GM18499 (cell line): Measurements from ENCODE around the gene KAT5.
"Not testable (repeated sequence)": the region's sequence is repeated elsewhere in the genome, so short reads cannot be mapped to it uniquely, and the experiment has no call there.

Experiments used
- ATAC-seq: cut with Tn5 transposase; IDR thresholded peaks from one replicate; pipeline ENCODE4 v1.9.1; 2021; ENCODE audit warnings: moderate number of reproducible peaks; ENCODE audit not compliant: insufficient read depth, unreplicated experiment

The KAT5 gene

DNA sequence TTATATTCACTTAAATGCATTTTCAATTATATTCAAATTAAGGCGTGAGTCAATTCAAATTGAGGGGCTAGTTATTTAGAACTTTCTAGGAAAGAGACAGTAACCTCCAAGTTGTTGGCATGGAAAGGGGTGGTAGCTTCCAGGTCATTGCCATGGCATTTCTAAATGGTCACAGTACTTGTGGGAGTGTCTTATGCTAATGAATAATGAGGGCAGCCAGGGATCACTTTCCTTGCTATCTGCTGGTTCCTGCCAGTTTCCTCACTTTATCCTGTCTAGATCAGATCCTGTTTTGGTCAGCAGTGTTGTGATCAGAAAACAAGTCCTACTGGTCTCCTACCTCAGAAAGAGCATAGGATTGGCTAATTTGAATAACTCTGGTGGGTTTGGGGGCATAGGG, 30.3 kb downstream of the KAT5 start:
- no peak for ATAC-seq

DNA sequence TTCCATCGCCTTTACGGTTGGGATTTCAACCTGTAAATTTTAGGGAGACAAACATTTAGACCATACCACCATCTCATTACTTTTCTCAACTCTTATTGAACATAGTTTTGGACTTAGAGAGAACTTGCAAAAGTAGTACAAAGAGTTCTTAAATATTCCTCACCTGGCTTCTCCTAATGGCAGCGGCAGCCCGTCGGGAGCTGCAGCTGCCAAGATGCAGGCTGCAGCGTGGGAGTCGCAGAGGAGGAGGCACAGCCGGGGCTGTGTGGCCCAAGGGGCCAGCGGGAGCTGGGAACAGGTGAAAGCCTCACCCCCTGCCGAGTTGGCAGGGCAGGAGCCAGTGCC, 31.6 kb downstream of the KAT5 start:
- ATAC-seq: no peak

DNA sequence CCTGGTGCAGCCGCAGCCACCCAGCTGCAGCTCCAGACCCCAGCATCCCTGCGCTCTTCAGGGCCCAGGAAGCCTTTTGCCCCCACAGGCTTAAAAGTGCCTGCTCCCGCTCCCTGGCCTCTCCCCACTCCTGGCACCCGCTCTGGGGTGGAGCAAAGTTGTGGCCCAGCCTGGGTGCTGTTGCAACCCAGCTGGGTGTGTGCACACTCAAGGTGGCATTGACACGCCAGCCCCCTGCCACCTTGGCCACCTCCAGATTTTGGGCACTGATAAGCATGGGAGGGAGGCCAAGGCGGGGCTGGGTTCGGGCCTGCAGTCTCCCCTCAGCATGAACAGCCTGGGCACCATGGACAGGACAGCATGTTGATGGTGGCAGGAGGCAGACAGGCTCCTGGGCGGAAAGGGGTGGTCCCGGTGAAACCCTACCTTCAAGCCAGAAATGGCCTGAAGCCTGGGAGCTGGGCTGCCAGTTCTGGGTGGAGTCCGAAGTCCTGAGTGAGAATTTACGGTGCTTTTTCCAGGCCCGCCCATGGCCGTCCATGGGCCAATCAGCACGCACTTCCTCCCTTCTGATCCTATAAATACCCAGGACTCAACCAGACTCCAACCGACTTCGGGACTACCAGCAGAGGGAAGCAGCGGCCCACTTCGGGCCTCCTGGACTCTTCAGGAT, 32.1 kb downstream of the KAT5 start:
- ATAC-seq: no peak

DNA sequence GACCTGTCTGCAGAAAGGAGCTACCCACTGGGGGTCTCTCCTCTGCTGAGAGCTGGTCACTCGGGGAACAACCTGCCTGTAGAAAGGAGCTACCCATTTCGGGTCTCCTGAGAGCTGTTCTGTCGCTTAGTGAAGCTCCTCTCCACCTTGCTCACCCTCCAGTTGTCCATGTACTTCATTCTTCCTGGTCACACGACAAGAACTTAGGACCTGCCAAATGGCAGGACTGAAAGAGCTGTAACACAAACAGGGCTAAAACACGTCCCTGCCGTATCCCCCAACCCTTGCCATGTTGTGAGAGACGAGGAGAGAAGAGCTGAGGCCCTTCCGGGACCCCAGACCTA, 32.6 kb downstream of the KAT5 start:
- no peak for ATAC-seq

DNA sequence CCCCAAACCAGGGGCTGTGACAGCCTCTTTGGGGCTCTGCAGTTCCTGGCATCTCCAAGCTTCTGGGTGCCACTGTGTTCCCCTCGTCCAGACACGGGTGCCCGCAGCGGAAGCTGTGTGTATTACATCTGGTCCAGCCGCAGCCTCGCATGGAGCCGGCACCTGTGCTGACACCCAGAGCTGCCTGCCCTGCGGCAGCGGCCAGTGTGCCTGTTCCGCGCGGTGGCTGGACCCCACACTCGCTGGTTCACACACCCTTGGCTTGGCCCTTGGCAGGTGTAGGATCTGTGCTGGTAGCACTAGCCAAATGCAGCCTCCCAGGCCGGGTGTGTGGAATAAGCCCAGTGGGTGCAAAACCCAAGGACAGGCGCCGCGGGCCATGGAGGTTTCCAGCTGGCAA, 33.0 kb downstream of the KAT5 start:
- ATAC-seq: no peak

DNA sequence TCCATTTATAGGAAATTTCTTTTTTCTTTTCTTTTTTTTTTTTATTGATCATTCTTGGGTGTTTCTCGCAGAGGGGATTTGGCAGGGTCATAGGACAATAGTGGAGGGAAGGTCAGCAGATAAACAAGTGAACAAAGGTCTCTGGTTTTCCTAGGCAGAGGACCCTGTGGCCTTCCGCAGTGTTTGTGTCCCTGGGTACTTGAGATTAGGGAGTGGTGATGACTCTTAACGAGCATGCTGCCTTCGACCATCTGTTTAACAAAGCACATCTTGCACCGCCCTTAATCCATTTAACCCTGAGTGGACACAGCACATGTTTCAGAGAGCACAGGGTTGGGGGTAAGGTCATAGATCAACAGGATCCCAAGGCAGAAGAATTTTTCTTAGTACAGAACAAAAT, 50.1 kb downstream of the KAT5 start:
- not testable (repeated sequence) for ATAC-seq

DNA sequence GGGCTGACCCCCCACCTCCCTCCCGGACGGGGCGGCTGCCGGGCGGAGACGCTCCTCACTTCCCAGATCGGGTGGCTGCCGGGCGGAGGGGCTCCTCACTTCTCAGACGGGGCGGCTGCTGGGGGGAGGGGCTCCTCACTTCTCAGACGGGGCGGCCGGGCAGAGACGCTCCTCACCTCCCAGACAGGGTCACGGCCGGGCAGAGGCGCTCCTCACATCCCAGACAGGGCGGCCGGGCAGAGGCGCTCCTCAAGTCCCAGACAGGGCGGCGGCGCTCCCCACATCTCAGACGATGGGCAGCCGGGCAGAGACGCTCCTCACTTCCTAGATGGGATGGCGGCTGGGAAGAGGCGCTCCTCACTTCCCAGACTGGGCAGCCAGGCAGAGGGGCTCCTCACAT, 50.8 kb downstream of the KAT5 start:
- not testable (repeated sequence) for ATAC-seq

DNA sequence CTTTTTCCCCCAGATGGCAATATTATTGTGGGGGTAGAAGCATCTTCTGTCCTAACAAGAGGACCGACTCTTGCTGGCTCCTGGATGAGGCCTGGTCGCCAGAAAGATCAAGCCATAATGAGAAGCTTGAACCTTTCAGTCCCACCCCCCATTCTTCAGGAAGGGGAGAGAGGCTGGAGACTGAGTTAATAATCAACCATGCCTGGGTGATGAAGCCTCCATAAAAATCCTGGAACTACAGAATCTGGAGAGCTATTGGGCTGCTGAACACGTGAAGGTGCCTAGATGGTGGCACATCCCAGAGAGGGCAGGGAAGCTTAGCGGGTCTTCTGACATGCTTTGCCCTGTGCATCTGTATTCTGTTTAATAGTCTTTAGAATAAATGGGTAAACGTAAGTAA, 52.4 kb downstream of the KAT5 start:
- ATAC-seq: no peak

DNA sequence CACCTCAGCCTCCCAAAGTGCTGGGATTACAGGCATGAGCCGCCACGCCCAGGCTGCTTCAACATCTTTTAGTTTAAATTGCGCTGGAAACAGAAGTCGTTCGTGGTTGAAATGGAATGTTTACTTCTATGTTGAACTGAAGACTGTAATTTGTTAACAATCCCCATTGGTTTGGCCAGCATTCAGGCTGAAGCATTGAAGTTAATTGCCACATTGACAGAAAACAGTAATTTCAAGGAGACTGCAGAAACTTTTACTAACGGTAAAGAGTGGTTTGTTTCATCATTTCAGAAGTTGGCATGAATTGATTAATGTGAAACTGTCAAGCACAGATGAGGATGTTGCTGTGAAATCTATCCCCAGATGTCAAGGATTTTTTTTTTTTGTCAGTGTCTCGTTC, 54.5 kb downstream of the KAT5 start:
- no peak for ATAC-seq

DNA sequence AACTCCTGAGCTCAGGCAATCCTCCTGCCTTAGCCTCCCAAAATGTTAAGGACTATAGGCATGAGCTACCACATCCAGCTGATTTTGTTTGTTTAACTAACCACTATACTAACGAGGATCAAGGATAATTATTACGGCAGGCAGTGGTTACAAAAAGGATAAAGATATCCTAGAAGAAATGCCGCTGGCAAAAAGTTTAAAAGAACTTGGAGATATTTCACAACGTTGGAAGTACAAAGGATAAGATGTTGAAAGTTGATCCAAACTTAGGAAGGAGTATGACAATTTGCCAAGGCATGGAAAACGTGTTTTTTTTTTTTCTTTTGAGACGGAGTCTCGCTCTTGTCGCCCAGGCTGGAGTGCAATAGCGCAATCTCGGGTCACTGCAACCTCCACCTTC, 55.4 kb downstream of the KAT5 start:
- no peak for ATAC-seq

DNA sequence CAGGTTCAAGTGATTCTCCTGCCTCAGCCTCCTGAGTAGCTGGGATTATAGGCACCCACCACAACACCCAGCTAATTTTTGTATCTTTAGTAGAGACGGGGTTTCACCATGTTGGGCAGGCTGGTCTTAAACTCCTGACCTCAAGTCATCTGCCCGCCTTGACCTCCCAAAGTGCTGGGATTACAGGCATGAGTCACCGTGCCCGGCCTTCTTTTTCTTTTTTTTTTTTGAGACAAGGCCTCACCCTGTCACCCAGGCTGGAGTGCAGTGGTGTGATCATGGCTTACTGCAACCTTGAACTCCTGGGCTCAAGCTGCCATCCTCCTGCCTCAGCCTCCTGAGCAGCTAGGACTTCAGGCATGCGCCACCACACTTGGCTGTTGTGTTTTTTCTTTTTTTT, 55.8 kb downstream of the KAT5 start:
- not testable (repeated sequence) for ATAC-seq
